Right lobe of liver (tissue), 6 donors: Measurements from ENCODE around the gene SMIM38. TPM values are rescaled to one million over a fixed set of nuclear protein-coding genes. Genes with fewer than 3 reads are reported as not detected.

Experiments used
- ATAC-seq, 4 donors: fragments of 200-7000 bp; cut with Tn5 transposase; one replicate each; pipeline ENCODE4 v1.9.1; 2020; ENCODE audit warnings: mild to moderate bottlenecking in 4 of 4, moderate library complexity in 4 of 4
- DNase-seq, 3 donors: peaks; one replicate each; pipeline ENCODE4 v3.0.0-alpha.2; 2020
- H3K27ac ChIP-seq, 3 donors: fragments of 200-600 bp; one replicate each; pipeline ENCODE4 v1.8.0; 2022
- H3K27me3 ChIP-seq, 2 donors: fragments of 200-600 bp; one replicate each; pipeline ENCODE4 v1.8.0; 2022
- H3K36me3 ChIP-seq, 4 donors: fragments of 200-600 bp; sonication (generic) in 1 of 4; one replicate each; pipeline versions ENCODE4 v1.5.1 to v1.8.0; 2017 to 2022; ENCODE audit warnings: control low read depth in 1 of 4
- H3K4me1 ChIP-seq, 4 donors: fragments of 200-600 bp; sonication (generic) in 1 of 4; one replicate each; pipeline versions ENCODE4 v1.5.1 to v1.8.0; 2017 to 2022; ENCODE audit warnings: control low read depth in 1 of 4
- H3K4me3 ChIP-seq, 3 donors: fragments of 200-600 bp; one replicate each; pipeline ENCODE4 v1.8.0; 2022
- H3K9me3 ChIP-seq, 4 donors: fragments of 200-600 bp; sonication (generic) in 1 of 4; one replicate each; pipeline versions ENCODE4 v1.5.1 to v1.8.0; 2017 to 2022; ENCODE audit warnings: control low read depth in 1 of 4
- CTCF ChIP-seq, 4 donors: fragments of 200-600 bp in 3 of 4; fragments of 450-650 bp in 1 of 4; IDR thresholded peaks; one replicate each; pipeline versions ENCODE4 v1.5.1 to v1.8.0; 2016 to 2022; ENCODE audit warnings: antibody characterized with exemption in 4 of 4, mild to moderate bottlenecking in 2 of 4
- POLR2A ChIP-seq: fragments of 450-650 bp; IDR thresholded peaks from one replicate; pipeline ENCODE4 v1.6.1; 2017; ENCODE audit warnings: antibody characterized with exemption, mild to moderate bottlenecking
- WGBS: methylation state at CpG from one replicate; pipeline ENCODE4 v1.1.6; 2018; ENCODE audit warnings: low coverage, low lambda C conversion rate; ENCODE audit not compliant: insufficient coverage; ENCODE audit errors: missing lambda C conversion rate; 5-methylcytosine and 5-hydroxymethylcytosine counted together
- intact Hi-C, 2 donors: fragments of 100-400 bp; cut with DNase I; formaldehyde crosslinking; loops; one replicate each; pipeline versions ENCODE4 v1.11.2 to v1.14.1; 2022
- total RNA-seq, 6 experiments: library from RNA; depleted of rRNA in 2 of 6; stranded (reverse); fragments of >200 nt in 2 of 6; fragmentation: NEBNext Ultra II Directional in 3 of 6; extraction: Animal tissue kit (Norgen Biotek cat#: 25700) in 3 of 6; gene quantifications; one replicate each; pipeline versions ENCODE4 v1.1.0 to v1.2.4, GENCODE V29; 2016 to 2023
- donor health status: DM: no; HTN: yes; CAD: no.
- donor health status: DM: no; HTN: no; CAD: no.
- donor health status: DM: no; HTN: no; CAD: no.
- donor health status: DM: no; HTN: yes; CAD: no.
- donor health status: DM: no; HTN: yes; CAD: no.

The SMIM38 gene
- total RNA-seq, 6 experiments from 2014 or later: not detected

- Histone ChIP-seq H3K9me3 (no peaks in the 10 kb centered on the region), H3K36me3 (no peaks in the 10 kb centered on the region), H3K4me1 (no peaks in the 10 kb centered on the region), H3K27me3 (no peaks in the 10 kb centered on the region), H3K27ac (no peak overlapping the region), H3K4me3 (no peak overlapping the region)
- no peak for TF ChIP-seq CTCF (IDR thresholded peaks at IDR 0.05)
- no peak for TF ChIP-seq POLR2A
- WGBS: 69% methylated on average over 10 of the region's 10 CpGs
- DNase-seq: no peak
- intact Hi-C loops: no loop called here
- no peak for ATAC-seq
These were observed 3.9 kb upstream of the SMIM38 start for GRCh38 chr11:69151836-69152235.

GRCh38 chr11:69152733-69153421 lies 2.9 kb upstream of the SMIM38 start:
- DNase-seq (no peak), ATAC-seq (no peak)
- H3K4me1 ChIP-seq: no peaks in the 10 kb centered on the region
- no peak overlapping the region for H3K27ac ChIP-seq
- intact Hi-C loops: no loop called here
- H3K9me3 ChIP-seq: no peaks in the 10 kb centered on the region
- no peaks in the 10 kb centered on the region for H3K27me3 ChIP-seq
- no peak overlapping the region for H3K4me3 ChIP-seq
- H3K36me3 ChIP-seq: no peaks in the 10 kb centered on the region
- 77% methylated on average over 15 of the region's 23 CpGs for WGBS
- TF ChIP-seq POLR2A (no peak), CTCF (IDR thresholded peaks at IDR 0.05) (no peak)

GRCh38 chr11:69153661-69154060 lies 2.1 kb upstream of the SMIM38 start:
- intact Hi-C loops: no loop called here
- Histone ChIP-seq H3K4me1 (no peaks in the 10 kb centered on the region), H3K36me3 (no peaks in the 10 kb centered on the region), H3K4me3 (no peak overlapping the region), H3K27me3 (no peaks in the 10 kb centered on the region), H3K9me3 (no peaks in the 10 kb centered on the region), H3K27ac (no peak overlapping the region)
- TF ChIP-seq POLR2A (no peak), CTCF (IDR thresholded peaks at IDR 0.05) (no peak)
- 76% methylated on average over 3 of the region's 7 CpGs for WGBS
- ATAC-seq (no peak), DNase-seq (no peak)

GRCh38 chr11:69154211-69154913 lies 1.4 kb upstream of the SMIM38 start:
- Histone ChIP-seq H3K36me3 (no peaks in the 10 kb centered on the region), H3K27me3 (no peaks in the 10 kb centered on the region), H3K4me3 (no peak overlapping the region), H3K9me3 (no peaks in the 10 kb centered on the region), H3K4me1 (no peaks in the 10 kb centered on the region), H3K27ac (no peak overlapping the region)
- TF ChIP-seq POLR2A (no peak), CTCF (IDR thresholded peaks at IDR 0.05) (no peak)
- ATAC-seq: no peak
- WGBS: 57% methylated on average over 1 of the region's 21 CpGs
- intact Hi-C loops: no loop called here
- no peak for DNase-seq
